AG10803 (cell line): Measurements from ENCODE around the gene HOXB1.

Experiments
- DNase-seq: peaks from one replicate; pipeline ENCODE4 v3.0.0; 2010; ENCODE audit warnings: low read depth
- H3K4me3 ChIP-seq: 2 replicates; pipeline ENCODE4 v1.5.1; 2011; ENCODE audit warnings: mild to moderate bottlenecking, low read length, control low read depth
- CTCF ChIP-seq: conservative IDR thresholded peaks from 2 replicates; pipeline ENCODE4 v1.5.1; 2011; ENCODE audit warnings: mild to moderate bottlenecking, low read length, control low read depth, inconsistent platforms

HOXB1 gene

GRCh38 chr17:48522031-48522653, 8.7 kb downstream of the HOXB1 start:
- TF ChIP-seq CTCF, result no peak
- no peak overlapping the region for H3K4me3 ChIP-seq
- DNase-seq, result no peak

DNA sequence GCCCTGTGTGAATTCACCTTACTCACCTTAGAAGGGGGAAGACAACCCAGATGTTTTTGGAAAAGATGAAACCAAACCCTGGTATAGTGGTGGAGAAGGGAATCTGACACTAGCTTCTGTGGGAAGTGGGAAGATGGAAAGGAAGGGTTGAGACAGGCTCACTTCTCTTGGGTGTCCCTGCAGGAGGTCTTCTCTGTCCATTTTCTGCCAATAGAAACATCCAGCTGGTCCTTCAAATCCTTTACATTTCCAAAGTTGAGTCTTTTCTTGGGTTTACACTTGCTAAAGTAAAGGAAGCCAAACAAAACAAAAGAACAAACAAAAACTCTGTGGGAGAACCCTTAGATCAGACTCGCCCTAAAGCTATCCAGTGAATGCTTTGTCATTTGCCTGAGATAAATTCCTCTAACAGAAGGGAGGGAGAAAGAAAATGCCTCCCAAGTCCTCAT, 10.2 kb downstream of the HOXB1 start:
- TF ChIP-seq CTCF, result no peak
- no peak overlapping the region for H3K4me3 ChIP-seq
- DNase-seq, result peak; percentile 54

- no peak for TF ChIP-seq CTCF
- no peak for DNase-seq
- no peak overlapping the region for H3K4me3 ChIP-seq
Measured at GRCh38 chr17:48519427-48519826, 11.4 kb downstream of the HOXB1 start.

DNA sequence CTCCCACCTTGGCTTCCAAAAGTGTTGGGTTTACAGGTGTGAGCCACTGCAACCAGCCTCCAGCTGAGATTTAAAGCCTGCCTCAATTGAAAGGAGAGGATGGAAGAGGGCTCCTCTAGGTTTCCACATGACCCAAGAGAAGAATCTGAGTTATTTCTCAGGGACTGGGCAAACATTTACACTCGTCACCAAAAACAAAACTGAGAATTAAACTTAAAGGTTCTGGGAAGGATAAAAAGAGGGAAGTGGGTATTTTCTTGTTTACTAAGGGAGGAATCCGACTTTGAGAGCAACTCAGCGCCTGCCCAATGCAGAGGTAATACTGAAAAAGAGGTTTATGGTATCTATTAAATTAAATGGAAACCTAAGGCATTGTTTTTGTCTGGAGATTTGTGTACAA, 13.3 kb downstream of the HOXB1 start:
- DNase-seq, result no peak
- no peak overlapping the region for H3K4me3 ChIP-seq
- TF ChIP-seq CTCF, result no peak

DNA sequence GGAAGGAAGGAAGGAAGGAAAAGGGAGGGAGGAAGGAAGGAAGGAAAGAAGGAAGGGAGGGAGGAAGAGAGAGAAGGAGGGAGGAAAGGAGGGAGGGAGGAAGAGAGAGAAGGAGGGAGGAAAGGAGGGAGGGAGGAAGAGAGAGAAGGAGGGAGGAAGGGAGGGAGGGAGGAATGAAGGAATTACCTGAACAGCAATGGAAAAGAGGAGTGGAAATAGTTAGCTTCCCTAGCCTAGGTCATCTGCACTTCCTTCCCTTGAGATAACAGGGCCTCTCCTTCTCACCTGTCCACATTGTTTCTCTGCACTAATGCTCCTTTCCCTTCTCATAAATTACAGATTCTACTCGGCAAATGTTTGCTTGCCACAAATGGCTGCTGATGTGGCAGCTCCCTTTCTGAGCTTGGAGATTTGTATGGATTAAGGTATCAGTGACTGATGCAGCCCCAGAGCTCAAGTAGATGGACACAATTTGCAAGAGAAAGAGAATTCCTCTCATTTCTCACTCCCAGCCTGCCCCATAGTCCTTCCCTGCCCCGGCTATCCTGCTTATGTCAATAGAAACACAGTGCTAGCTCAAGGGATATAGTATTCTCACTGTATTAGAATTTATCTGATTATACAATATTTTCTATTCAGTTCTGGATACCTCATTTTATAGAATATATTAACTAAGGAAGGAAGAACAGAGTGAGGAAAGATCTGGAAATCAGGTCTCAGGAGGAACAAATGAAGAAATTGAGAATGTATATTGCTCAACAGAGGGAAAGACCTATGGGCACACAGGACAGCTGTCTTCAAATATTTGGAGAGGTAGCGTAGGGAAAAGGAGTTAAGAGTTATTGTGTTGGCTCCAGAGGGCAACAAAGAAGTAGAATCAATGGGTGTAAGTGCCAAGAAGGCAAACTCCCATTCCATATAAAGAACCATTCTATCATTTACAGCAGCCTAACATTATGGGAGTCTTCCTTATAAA, 14.6 kb downstream of the HOXB1 start:
- no peak for DNase-seq
- TF ChIP-seq CTCF, result no peak

DNA sequence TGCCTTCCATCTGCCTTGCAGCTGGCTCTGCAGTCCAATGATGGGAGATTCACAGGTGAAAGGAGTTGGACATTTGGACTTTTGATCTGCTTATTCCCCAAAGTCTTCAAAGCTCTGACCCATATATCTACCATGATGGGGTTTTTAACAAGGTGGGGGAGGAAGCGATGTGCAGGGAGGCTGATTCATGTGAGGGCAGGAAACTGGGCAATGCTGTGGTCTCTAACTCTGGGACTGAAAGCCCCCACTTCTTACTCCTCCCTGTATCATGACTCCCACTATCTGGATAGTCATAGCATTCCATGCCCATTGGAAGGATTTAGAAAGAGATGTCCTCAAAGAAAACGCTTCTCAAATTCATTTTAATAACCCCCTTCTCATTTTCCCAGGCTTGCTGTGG, 16.3 kb downstream of the HOXB1 start:
- DNase-seq, result no peak
- H3K4me3 ChIP-seq, result no peak overlapping the region
- TF ChIP-seq CTCF, result no peak

More for the DNA sequence above, 14.6 kb downstream of the HOXB1 start:
- no peak overlapping the region for H3K4me3 ChIP-seq
